Measurements from ENCODE around the gene DUS1L. TPM values are rescaled to one million over a fixed set of nuclear protein-coding genes. Genes with fewer than 3 reads are reported as not detected.
"Not testable (repeated sequence)": the region's sequence is repeated elsewhere in the genome, so short reads cannot be mapped to it uniquely, and the experiment has no call there.

The DUS1L gene
- total RNA-seq, 1 experiment from 2014 or later: 122 TPM

DNA sequence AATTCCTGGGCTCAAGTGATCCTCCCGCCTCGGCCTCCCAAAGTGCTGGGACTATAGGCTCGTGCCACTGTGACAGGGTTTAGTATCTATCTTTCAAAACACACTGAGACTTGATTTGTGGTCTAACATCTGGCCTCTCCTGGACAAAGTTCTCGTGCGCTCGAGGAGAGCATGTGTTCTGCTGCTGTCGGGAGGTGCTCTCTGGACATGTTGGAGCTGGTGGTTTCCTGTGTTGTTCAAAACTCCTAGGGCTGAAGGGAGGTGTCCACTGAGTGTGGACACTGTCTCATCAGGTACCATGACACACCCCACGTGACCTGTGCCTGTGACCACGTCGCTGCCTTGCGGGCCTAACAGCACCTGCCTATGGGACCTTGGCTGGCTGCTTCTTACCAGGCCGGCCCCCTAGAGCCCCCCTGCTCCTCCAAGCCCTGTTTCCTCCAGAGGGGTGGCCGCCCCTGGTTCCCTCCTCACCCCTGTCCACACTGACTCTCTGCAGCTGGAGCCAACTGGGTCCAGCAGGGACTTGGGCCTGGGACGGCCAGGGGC lies 19.6 kb downstream of the DUS1L start:
- DNase-seq (ENCODE audit: low read depth): no peak

DNA sequence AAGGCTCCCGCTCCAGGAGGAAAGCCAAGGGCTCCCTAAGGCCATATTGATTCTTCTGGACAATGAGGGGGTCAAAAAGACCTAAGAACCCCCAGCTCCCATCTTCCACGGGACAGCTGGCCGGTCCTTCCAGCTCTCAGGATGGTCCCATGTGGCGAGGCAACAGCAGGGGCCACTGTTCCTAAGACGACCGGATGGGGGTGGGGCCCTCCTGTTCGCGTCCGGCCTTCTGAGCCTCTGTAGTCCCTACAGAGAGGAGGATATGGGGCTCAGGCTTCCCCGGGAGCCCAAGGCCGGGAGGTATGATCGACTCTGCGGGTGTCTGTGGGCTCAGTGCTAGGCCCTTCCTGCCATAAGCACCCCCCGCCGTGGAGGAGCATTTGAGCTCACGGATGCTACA lies 22.1 kb downstream of the DUS1L start:
- no peak for DNase-seq (ENCODE audit: low read depth)

- DNase-seq (ENCODE audit: low read depth): no peak
These were observed 23.0 kb downstream of the DUS1L start for GRCh38 chr17:82042649-82043048.

DNA sequence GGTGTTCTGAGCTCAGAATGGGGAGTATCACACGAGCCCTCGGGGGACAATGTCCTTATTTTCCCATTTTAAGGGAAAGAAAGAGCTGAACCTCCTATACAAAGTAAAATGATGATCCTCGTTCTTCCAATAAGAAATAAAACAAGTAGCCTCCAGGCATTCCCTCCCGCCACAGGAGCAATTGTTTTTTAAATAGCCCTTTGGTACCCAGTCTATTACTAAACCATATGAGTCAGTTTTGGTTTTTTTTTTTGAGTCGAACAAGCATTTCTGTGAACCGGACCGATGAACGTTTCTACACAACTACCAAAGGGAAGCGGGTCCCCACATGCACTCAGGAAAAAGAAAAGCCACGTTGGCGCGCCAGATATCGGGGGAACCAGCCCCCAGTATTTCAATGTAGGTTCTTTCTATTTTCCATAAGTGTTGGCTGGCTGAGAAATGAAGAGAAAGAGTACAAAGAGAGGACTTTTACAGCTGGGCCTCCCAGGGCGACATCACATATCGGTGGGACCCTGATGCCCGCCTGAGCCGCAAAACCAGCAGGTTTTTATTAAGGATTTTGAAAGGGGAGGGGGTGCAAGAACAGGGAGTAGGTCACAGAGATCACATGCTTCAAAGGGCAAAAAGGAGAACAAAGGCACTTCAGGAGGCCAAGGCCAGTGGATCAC lies 24.3 kb downstream of the DUS1L start:
- no peak for DNase-seq (ENCODE audit: low read depth)

GRCh38 chr17:82039695-82040299 lies 25.8 kb downstream of the DUS1L start:
- DNase-seq (ENCODE audit: low read depth): no peak

- not testable (repeated sequence) for DNase-seq (ENCODE audit: low read depth)
These were observed 26.7 kb downstream of the DUS1L start for GRCh38 chr17:82038796-82039409.

GRCh38 chr17:82037889-82038195 lies 27.8 kb downstream of the DUS1L start:
- DNase-seq (ENCODE audit: low read depth): no peak

- peak; percentile 96 for DNase-seq (ENCODE audit: low read depth)
These were observed 28.3 kb downstream of the DUS1L start, which contains the start of gene DCXR for GRCh38 chr17:82037092-82037888. Gene DCXR (minus strand): TSS chr17:82037697. CDS start chr17:82037682, 15 bp downstream.

DNA sequence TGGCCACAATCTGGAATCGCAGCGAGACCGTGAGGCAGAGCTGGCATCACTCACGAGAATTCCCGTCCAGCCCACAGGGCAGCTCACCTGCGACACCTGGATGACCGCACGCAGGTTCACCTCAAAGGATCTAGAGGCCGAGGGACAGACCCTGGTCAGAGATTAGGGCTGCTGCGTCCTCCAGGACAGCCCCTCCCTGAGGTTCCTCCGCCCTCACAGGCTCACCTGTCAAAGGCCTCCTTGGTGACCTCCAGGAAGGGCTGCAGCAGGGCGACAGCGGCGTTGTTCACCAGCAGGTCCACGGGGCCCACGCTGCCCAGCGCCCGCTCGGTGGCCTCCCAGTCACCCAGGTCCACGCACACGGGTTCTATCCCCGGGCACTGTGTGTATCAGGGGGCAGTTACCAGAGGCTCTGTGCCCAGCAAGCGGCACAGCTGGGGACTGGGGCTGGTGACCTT lies 28.9 kb downstream of the DUS1L start:
- no peak for DNase-seq (ENCODE audit: low read depth)

DNA sequence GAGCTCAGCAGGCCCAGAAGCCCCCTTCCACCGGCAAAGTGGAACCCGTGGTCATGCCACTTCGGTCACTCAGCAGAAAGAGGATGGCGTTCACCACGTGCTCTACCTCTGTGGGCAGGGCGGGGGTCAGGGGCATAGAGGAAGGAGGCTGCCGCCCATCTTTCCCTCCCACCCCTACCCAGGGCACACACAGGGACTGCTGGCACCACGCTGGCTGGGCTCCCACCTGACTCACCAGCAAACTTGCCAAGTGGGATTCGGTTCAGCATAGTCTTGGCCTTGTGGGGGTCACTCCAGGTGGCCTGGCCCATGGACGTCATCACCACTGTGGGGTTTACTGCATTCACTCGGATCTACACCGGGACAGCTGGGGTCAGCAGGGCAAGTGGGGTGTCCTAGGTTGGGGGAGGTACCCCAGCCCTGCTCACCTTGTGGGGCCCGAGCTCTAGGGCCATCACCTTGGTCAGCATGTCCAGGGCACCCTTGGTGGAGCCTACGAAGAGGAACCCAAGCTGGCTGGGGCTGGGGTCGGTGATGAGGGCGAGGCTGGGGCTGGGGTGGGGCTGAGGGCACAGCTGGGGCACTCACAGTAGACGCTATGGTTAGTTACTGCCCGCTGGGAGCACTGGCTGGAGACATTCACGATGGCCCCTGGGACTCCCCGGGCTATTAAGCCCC lies 29.5 kb downstream of the DUS1L start:
- DNase-seq (ENCODE audit: low read depth): no peak

DNA sequence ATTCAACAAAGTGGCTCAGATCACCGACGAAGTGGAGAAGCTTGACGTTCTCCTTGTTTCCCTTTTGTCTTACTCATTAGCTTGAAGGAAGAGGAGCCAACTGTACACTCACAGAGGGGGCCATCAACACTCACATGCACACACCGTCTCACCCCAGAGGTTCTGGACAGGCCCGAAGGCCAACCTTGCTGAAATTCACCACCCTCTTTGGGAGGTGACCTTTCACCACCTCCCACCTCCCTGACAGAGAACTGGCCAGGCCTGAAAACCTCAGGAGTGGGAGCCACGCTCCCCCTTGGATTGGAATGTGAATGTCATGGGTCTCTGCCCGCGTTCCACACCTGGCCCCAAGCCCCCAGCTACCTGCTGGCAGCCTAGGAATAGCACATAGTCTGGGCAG lies 30.1 kb downstream of the DUS1L start:
- no peak for DNase-seq (ENCODE audit: low read depth)

GRCh38 chr17:82034371-82035011 lies 31.1 kb downstream of the DUS1L start:
- no peak for DNase-seq (ENCODE audit: low read depth)

DNA sequence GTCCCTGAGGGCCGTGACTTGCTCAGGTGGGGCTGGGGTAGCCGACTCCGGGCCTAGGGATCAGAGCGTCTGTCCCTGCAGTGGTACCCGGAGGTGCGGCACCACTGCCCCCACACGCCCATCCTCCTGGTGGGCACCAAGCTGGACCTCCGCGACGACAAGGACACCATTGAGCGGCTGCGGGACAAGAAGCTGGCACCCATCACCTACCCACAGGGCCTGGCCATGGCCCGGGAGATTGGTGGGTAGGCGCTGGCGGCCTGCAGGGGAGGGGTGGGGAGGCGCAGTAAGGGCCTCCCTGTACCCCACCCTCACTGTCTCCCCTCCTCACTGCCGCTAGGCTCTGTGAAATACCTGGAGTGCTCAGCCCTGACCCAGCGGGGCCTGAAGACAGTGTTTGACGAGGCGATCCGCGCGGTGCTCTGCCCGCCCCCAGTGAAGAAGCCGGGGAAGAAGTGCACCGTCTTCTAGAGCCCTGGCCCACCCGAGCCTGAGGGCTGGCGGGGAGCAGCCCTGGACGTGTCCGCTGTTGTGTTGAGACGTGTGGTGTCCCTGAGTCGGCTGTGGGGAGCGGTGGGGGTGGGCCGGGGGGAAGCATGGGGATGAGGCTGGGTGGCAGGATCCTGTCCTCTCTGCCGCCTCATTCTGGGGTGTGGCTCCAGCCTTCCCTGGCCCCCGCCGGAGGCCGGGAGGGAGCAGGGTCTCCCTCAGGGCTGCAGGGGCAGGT lies 32.1 kb downstream of the DUS1L start:
- DNase-seq (ENCODE audit: low read depth): no peak

DNA sequence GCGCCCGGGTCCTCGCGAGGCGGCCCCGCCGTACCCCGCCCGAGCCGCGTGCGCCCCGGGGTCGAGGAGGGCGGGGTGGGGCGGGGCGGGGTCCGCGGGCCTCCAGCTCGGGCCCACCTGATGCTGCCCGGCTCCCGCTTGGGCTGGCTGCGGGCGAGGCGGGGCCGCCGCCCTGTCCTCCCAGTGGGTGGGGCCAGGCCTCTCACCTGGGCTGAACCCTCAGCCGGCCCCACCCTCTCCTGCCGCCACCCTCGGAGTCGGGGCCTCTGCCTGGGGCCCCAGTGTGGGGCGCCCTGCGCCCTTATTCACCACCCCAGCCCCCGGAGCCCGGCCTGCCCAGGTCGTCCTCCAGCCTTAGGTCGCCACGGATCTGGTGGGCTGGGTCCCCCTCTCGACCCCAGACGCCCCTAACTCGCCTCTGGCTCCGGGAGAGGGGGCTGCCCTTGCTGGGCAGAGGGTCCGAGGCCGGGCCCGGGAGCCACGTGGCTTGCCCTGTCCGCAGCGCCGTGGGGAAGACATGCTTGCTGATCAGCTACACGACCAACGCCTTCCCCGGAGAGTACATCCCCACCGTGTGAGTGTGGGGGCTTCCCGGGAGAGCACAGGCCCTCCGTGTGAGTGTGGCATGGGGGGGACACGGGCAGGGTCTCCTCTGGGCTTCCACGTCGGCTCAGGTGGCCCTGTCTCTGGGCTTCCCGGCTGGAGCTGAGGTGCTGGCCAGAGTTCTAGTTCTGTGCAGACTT lies 33.5 kb downstream of the DUS1L start:
- no peak for DNase-seq (ENCODE audit: low read depth)

- no peak for DNase-seq (ENCODE audit: low read depth)
These were observed 34.2 kb downstream of the DUS1L start, which contains the start of gene RAC3 for GRCh38 chr17:82031303-82031884. Gene RAC3 (plus strand): TSS chr17:82031678. CDS start chr17:82031762, 84 bp downstream.

DNA sequence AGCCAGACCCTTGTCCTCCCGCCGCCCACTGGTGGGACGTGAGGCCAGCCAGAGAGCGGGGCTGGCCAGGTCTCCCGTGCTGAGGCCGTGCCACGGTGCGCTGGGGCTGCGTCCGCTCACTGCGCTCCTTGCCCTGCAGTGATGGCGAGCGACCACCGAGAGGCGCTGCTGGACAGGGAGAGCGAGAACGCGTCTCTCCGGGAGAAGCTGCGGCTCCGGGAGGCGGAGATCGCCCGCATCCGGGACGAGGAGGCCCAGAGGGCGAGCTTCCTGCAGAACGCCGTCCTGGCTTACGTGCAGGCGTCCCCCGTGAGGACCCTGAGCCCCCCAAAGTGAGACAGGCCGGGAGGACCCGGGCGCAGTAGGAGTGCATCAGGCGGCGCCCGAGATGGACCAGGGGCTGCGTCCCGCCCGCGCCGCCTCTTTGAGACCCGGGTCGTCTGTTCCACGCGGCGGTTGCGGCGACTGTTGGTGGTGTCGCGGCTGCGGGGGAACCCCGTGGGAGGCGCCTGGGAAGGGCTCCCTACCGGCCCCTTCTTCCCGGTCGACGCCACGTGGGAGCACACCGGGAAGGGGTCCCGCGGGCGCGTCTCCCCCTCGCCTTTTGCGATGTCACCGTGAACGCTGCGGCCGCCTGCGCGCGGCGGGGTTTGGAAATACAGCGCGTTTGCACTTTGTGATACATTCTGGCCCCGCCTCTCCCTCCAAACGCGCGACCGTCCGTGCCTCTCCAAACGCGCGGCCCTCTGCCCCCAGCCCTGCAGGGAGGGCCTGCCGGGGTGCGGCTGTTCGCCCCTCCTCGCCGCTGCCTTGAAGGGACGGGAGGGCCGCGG lies 34.9 kb downstream of the DUS1L start:
- DNase-seq (ENCODE audit: low read depth): peak; percentile 71

- no peak for DNase-seq (ENCODE audit: low read depth)
These were observed 35.6 kb downstream of the DUS1L start for GRCh38 chr17:82029990-82030469.

- DNase-seq (ENCODE audit: low read depth): no peak
These were observed 36.2 kb downstream of the DUS1L start for GRCh38 chr17:82029391-82029790.

All from HT1080 (cell line).